ENCODE results near the gene HYOU1.

DNA sequence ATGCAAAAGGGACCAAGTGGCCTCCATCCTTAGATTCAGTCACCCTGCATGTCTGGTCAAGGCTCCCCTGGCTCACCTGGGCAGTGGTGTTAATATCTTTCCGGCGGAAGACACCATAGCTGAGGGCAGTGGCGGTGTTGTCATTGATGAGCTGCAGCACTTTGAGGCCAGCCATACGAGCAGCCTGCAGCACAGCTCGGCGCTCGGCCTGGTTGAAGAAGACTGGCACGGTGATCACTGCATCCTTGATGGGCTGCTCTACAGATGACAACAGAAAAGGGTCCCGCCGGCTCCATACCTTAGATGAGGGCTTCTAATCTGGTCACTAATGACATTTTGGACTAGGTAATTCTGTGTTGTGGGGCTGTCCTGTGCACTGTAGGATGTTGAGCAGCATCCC, 2.6 kb downstream of the HYOU1 start:
- TF ChIP-seq ZNF565 (CRISPR knock-in tag; conservative IDR thresholded peaks at IDR 0.05; ENCODE audit: low read depth) = no peak
- TF ChIP-seq SNAI2 (CRISPR knock-in tag; IDR thresholded peaks at IDR 0.05) = no peak
- TF ChIP-seq, protein P1, sequence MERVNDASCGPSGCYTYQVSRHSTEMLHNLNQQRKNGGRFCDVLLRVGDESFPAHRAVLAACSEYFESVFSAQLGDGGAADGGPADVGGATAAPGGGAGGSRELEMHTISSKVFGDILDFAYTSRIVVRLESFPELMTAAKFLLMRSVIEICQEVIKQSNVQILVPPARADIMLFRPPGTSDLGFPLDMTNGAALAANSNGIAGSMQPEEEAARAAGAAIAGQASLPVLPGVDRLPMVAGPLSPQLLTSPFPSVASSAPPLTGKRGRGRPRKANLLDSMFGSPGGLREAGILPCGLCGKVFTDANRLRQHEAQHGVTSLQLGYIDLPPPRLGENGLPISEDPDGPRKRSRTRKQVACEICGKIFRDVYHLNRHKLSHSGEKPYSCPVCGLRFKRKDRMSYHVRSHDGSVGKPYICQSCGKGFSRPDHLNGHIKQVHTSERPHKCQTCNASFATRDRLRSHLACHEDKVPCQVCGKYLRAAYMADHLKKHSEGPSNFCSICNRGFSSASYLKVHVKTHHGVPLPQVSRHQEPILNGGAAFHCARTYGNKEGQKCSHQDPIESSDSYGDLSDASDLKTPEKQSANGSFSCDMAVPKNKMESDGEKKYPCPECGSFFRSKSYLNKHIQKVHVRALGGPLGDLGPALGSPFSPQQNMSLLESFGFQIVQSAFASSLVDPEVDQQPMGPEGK (CRISPR knock-in tag; IDR thresholded peaks at IDR 0.05; ENCODE audit: borderline replicate concordance) = no peak
- TF ChIP-seq ARNTL (CRISPR knock-in tag; IDR thresholded peaks at IDR 0.05; ENCODE audit: borderline replicate concordance, low read depth) = no peak

Measured in SK-N-SH treated with all-trans-retinoic acid at 6 μM for 48 hours (cell line).